HCT116 (cell line): ENCODE results near the gene CCDC148. TPM values are rescaled to one million over a fixed set of nuclear protein-coding genes. Genes with fewer than 3 reads are reported as not detected.

ENCODE experiments used
- ATAC-seq: fragments of 200-7000 bp; cut with Tn5 transposase; 2 replicates; pipeline ENCODE4 v1.9.1; 2020; ENCODE audit warnings: mild to moderate bottlenecking, moderate library complexity
- BruUV-seq: library from RNA; stranded (reverse); fragments of 400-500 nt; replicated peaks from 2 replicates; lab custom pipeline; 2021; lab: Mats Ljungman, UMichigan
- CTCF ChIA-PET: fragments of 300-600 bp; sonication (Branson Sonifier 250); formaldehyde crosslinking; loops from one replicate; lab custom pipeline; 2021; ENCODE audit warnings: antibody characterized with exemption; lab: Charles Lee
- POLR2A ChIA-PET: fragments of 300-600, 350-600 bp; sonication (Branson Sonifier 250); formaldehyde crosslinking; loops from one replicate; lab custom pipeline; 2021; ENCODE audit warnings: antibody characterized with exemption; lab: Charles Lee
- RAD21 ChIA-PET, 2 experiments: fragments of 300-600 bp; sonication (Branson Sonifier 250); formaldehyde crosslinking; loops; one replicate each; lab custom pipeline; 2023; ENCODE audit warnings: low total read pairs in 2 of 2; ENCODE audit not compliant: uncharacterized antibody in 2 of 2, unreplicated experiment in 2 of 2, low non-redundant PET in 1 of 2; lab: Charles Lee
- DNase-seq: peaks from one replicate; pipeline ENCODE4 v3.0.0-alpha.2; 2010; ENCODE audit warnings: low read depth, low spot score
- H2AFZ ChIP-seq: fragments of 200-600 bp; shearing (Covaris generic), sonication (generic); 2 replicates; pipeline ENCODE4 v1.6.1; 2017; ENCODE audit warnings: low read depth, mixed run types, mixed read lengths, antibody characterized with exemption, low read length; ENCODE audit not compliant: poor library complexity, severe bottlenecking
- H3K27ac ChIP-seq: 2 replicates; pipeline ENCODE4 v1.5.1; 2012; ENCODE audit warnings: low read depth, low read length
- H3K27me3 ChIP-seq: fragments of 200-600 bp; sonication (generic); 2 replicates; pipeline ENCODE4 v1.6.1; 2016; ENCODE audit warnings: mixed run types, low read length, mixed read lengths; ENCODE audit not compliant: insufficient read depth
- H3K36me3 ChIP-seq, 2 experiments: fragments of 200-500 bp in 1 of 2; fragments of 200-600 bp in 1 of 2; sonication (Bioruptor generic) in 1 of 2; sonication (generic) in 1 of 2; 2 replicates each; pipeline versions ENCODE4 v1.5.1 to v1.6.1; 2014 to 2016; ENCODE audit warnings: low read length in 2 of 2, inconsistent platforms in 1 of 2, mixed read lengths in 1 of 2, mixed run types in 1 of 2; ENCODE audit not compliant: insufficient read depth in 2 of 2, control insufficient read depth in 1 of 2
- H3K4me1 ChIP-seq, 2 experiments: fragments of 200-600 bp in 1 of 2; sonication (generic) in 1 of 2; 2 replicates each; pipeline versions ENCODE4 v1.5.1 to v1.6.1; 2012 to 2017; ENCODE audit warnings: low read length in 2 of 2, inconsistent platforms in 1 of 2, mild to moderate bottlenecking in 1 of 2, mixed read lengths in 1 of 2, mixed run types in 1 of 2, moderate library complexity in 1 of 2; ENCODE audit not compliant: insufficient read depth in 2 of 2, control insufficient read depth in 1 of 2
- H3K4me2 ChIP-seq: fragments of 200-600 bp; sonication (generic); 2 replicates; pipeline ENCODE4 v1.6.1; 2017; ENCODE audit warnings: mixed run types, low read length, mixed read lengths
- H3K4me3 ChIP-seq, 2 experiments: fragments of 200-600 bp in 1 of 2; sonication (generic) in 1 of 2; replicated peaks in 1 of 2; 2 replicates each; pipeline ENCODE4 v1.5.1; 2011 to 2016; ENCODE audit warnings: low read length in 2 of 2, control low read depth in 1 of 2, low read depth in 1 of 2, mild to moderate bottlenecking in 1 of 2, mixed read lengths in 1 of 2, mixed run types in 1 of 2
- H3K79me2 ChIP-seq: fragments of 200-600 bp; sonication (generic); 2 replicates; pipeline ENCODE4 v1.6.1; 2017; ENCODE audit warnings: mild to moderate bottlenecking, mixed run types, low read length, moderate library complexity, mixed read lengths; ENCODE audit not compliant: insufficient read depth
- H3K9ac ChIP-seq: fragments of 200-600 bp; sonication (generic); 2 replicates; pipeline ENCODE4 v1.6.1; 2016; ENCODE audit warnings: low read length, mixed read lengths
- H3K9me2 ChIP-seq: fragments of 200-600 bp; sonication (generic), shearing (Covaris generic); 2 replicates; pipeline ENCODE4 v1.6.1; 2017; ENCODE audit warnings: mixed run types, mild to moderate bottlenecking, moderate library complexity; ENCODE audit not compliant: insufficient read depth
- H3K9me3 ChIP-seq, 2 experiments: fragments of 200-500 bp in 1 of 2; fragments of 200-600 bp in 1 of 2; sonication (Bioruptor generic) in 1 of 2; sonication (generic) in 1 of 2; 2 replicates each; pipeline ENCODE4 v1.6.1; 2014 to 2017; ENCODE audit warnings: low read length in 2 of 2, mixed read lengths in 2 of 2, inconsistent platforms in 1 of 2, low read depth in 1 of 2, mild to moderate bottlenecking in 1 of 2, mixed run types in 1 of 2, moderate library complexity in 1 of 2; ENCODE audit not compliant: control insufficient read depth in 1 of 2, insufficient read depth in 1 of 2
- H4K20me1 ChIP-seq: fragments of 200-600 bp; sonication (generic), shearing (Covaris generic); 2 replicates; pipeline ENCODE4 v1.6.1; 2017; ENCODE audit warnings: mixed run types, mild to moderate bottlenecking, moderate library complexity; ENCODE audit not compliant: insufficient read depth
- POLR2A ChIP-seq: IDR thresholded peaks from 2 replicates; pipeline ENCODE4 v1.7.0; 2011; ENCODE audit warnings: borderline replicate concordance; ENCODE audit not compliant: insufficient read depth, insufficient read length; ENCODE audit errors: extremely low read depth
- RAD21 ChIP-seq: IDR thresholded peaks from 2 replicates; pipeline ENCODE4 v1.6.1; 2012; ENCODE audit warnings: low read depth, mild to moderate bottlenecking
- intact Hi-C: fragments of 100-400 bp; cut with micrococcal nuclease; formaldehyde crosslinking; loops from 2 replicates; pipeline ENCODE4 v1.10.0; 2022
- total RNA-seq: library from RNA; stranded (reverse); gene quantifications from one replicate; pipeline ENCODE4 v1.2.1, GENCODE V29; 2021; ENCODE audit not compliant: unreplicated experiment
- TF ChIP-seq, protein P1 (sequence below), 3 experiments: fragments of 200-600 bp in 1 of 3; sonication (generic) in 1 of 3; IDR thresholded peaks in 2 of 3; conservative IDR thresholded peaks in 1 of 3; 2 replicates each; pipeline ENCODE4 v1.5.1; 2012 to 2017; ENCODE audit warnings: low read depth in 2 of 3, low read length in 2 of 3, antibody characterized with exemption in 1 of 3, borderline replicate concordance in 1 of 3, control low read depth in 1 of 3, mild to moderate bottlenecking in 1 of 3, mixed read lengths in 1 of 3, mixed run types in 1 of 3, moderate library complexity in 1 of 3; ENCODE audit not compliant: insufficient read depth in 1 of 3

The CCDC148 gene
- total RNA-seq, 1 experiment from 2014 or later: 0.59 TPM

DNA sequence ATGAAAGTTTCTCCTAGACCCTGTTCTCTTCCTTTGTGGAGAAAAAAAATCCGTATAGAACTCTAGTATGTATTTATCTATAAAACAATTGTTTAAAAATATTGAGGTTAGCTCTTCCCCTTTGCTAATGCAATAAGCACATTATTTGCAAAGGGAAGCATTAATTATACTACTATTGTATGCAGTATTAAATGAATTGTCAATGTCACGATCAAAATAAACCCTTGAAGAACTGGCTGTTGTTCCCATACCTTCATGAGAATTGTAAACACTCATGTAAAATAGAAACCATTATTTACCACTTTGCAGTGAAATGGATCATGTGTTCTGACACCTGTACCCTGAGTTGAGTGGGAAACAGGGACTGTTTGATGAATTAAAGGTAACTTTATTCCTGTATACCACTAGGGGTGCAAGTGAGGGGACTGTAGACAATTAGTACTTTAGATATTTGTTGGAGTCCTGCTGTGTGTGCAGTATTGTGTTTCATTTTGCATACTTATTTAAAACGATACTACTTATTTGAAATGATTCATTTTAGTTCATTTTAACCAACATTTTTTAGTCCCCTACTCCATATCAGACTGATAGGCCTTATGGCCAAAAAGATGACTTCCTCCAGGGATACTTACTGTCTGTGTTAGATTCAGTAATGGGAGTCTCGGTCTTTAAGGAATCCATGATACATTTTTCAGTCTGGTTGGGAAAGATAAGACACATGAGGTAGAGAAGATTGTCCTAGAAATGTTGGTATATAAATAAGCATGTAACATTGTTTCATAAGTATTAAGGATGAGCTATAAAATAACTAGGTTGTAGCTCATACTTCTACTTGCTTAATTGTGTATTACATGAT, 8.1 kb upstream of the CCDC148 start:
- ATAC-seq: peak; percentile 93
- intact Hi-C loops: no loop called here

More for the DNA sequence above, 8.1 kb upstream of the CCDC148 start:
- H2AFZ ChIP-seq: no peak overlapping the region
- peaks cover 4 to 5% of the 10 kb centered on the region in 2 experiments; a peak in 3 of 4 replicates for H3K4me1 ChIP-seq
- ChIA-PET RAD21 (no interaction called here), CTCF (interaction anchor here (0.6 to 0.9 kb wide), 3 partner anchors 8 to 281 kb away, joined by 3 to 4 read pairs (median 3); partner anchors contain the start of genes CCDC148 and PKP4)
- H4K20me1 ChIP-seq: peaks cover 25% of the 10 kb centered on the region
- H3K9ac ChIP-seq: no peak overlapping the region
- H3K36me3 ChIP-seq: no peaks in the 10 kb centered on the region
- no peak for DNase-seq
- H3K27me3 ChIP-seq: no peaks in the 10 kb centered on the region
- TF ChIP-seq, protein P1, sequence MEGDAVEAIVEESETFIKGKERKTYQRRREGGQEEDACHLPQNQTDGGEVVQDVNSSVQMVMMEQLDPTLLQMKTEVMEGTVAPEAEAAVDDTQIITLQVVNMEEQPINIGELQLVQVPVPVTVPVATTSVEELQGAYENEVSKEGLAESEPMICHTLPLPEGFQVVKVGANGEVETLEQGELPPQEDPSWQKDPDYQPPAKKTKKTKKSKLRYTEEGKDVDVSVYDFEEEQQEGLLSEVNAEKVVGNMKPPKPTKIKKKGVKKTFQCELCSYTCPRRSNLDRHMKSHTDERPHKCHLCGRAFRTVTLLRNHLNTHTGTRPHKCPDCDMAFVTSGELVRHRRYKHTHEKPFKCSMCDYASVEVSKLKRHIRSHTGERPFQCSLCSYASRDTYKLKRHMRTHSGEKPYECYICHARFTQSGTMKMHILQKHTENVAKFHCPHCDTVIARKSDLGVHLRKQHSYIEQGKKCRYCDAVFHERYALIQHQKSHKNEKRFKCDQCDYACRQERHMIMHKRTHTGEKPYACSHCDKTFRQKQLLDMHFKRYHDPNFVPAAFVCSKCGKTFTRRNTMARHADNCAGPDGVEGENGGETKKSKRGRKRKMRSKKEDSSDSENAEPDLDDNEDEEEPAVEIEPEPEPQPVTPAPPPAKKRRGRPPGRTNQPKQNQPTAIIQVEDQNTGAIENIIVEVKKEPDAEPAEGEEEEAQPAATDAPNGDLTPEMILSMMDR (IDR thresholded peaks at IDR 0.05 in 2 of 3, conservative IDR thresholded peaks at IDR 0.05 in 1 of 3; ENCODE audit: borderline replicate concordance in 1 of 3, insufficient read depth in 1 of 3, low read depth in 2 of 3, low read length in 2 of 3): peak in 2 of 3 experiments; percentile 62 to 80; a peak in 4 of 6 replicates
- peak; percentile 30; the same call in 1 of the 2 replicates for TF ChIP-seq RAD21
- no peak for TF ChIP-seq POLR2A
- TF ChIP-seq, all 23 proteins: peak for 2
- no TSS peak for BruUV-seq
- Histone ChIP-seq H3K4me3 (no peak overlapping the region), H3K4me2 (no peak overlapping the region), H3K79me2 (peaks cover 95% of the 10 kb centered on the region), H3K27ac (no peak overlapping the region), H3K9me2 (no peaks in the 10 kb centered on the region), H3K9me3 (no peaks in the 10 kb centered on the region)
- POLR2A ChIA-PET: no interaction called here
